HL-60/S4 (cell line): ENCODE results near the gene PAIP2B.
"Not testable (repeated sequence)": the region's sequence is repeated elsewhere in the genome, so short reads cannot be mapped to it uniquely, and the experiment has no call there.

Experiments used
- in situ Hi-C: fragments of 300-500 bp; cut with MboI; formaldehyde crosslinking; loops from 2 replicates; pipeline ENCODE4 v1.14.3; 2022; ENCODE audit warnings: low sequenced_read_pairs

PAIP2B gene

GRCh38 chr2:71220743-71221142, 6.2 kb downstream of the PAIP2B start:
- in situ Hi-C loops, result no loop called here

GRCh38 chr2:71216501-71216900, 10.4 kb downstream of the PAIP2B start:
- in situ Hi-C loops, result no loop called here

GRCh38 chr2:71215447-71215846, 11.5 kb downstream of the PAIP2B start:
- in situ Hi-C loops, result no loop called here

- in situ Hi-C loops, result no loop called here
Observed at GRCh38 chr2:71212336-71212735, 14.6 kb downstream of the PAIP2B start.

GRCh38 chr2:71210292-71210691, 16.6 kb downstream of the PAIP2B start:
- in situ Hi-C loops, result no loop called here

GRCh38 chr2:71208756-71209155, 18.1 kb downstream of the PAIP2B start:
- in situ Hi-C loops, result no loop called here

GRCh38 chr2:71207601-71208000, 19.3 kb downstream of the PAIP2B start:
- in situ Hi-C loops, result no loop called here

GRCh38 chr2:71206271-71206670, 20.6 kb downstream of the PAIP2B start:
- in situ Hi-C loops, result no loop called here

- in situ Hi-C loops, result no loop called here
Observed at GRCh38 chr2:71191570-71191943, 35.3 kb downstream of the PAIP2B start.

- in situ Hi-C loops, result no loop called here
Observed at GRCh38 chr2:71190656-71191569, 36.0 kb downstream of the PAIP2B start.

GRCh38 chr2:71187589-71187988, 39.3 kb downstream of the PAIP2B start:
- in situ Hi-C loops, result no loop called here

GRCh38 chr2:71186973-71187372, 39.9 kb downstream of the PAIP2B start:
- in situ Hi-C loops, result no loop called here

- in situ Hi-C loops, result not testable (repeated sequence)
Observed at GRCh38 chr2:71183306-71184115, 43.4 kb downstream of the PAIP2B start.

GRCh38 chr2:71181316-71181715, 45.6 kb downstream of the PAIP2B start:
- in situ Hi-C loops, result no loop called here

- in situ Hi-C loops, result not testable (repeated sequence)
Observed at GRCh38 chr2:71178836-71179235, 48.1 kb downstream of the PAIP2B start.

- in situ Hi-C loops, result no loop called here
Observed at GRCh38 chr2:71174207-71174606, 52.7 kb downstream of the PAIP2B start.

GRCh38 chr2:71173096-71173495, 53.8 kb downstream of the PAIP2B start:
- in situ Hi-C loops, result no loop called here

- in situ Hi-C loops, result no loop called here
Observed at GRCh38 chr2:71166812-71167211, 60.1 kb downstream of the PAIP2B start.

- in situ Hi-C loops, result no loop called here
Observed at GRCh38 chr2:71157124-71157793, 69.6 kb downstream of the PAIP2B start.

- in situ Hi-C loops, result no loop called here
Observed at GRCh38 chr2:71156573-71156972, 70.3 kb downstream of the PAIP2B start.

GRCh38 chr2:71155846-71156245, 71.1 kb downstream of the PAIP2B start:
- in situ Hi-C loops, result no loop called here
